NCI-H82 (cell line): ENCODE results near the gene TAS2R10.
A peak's percentile ranks its signal among the peaks of the same experiment; 100 is the strongest.
"Not testable (repeated sequence)": the region's sequence is repeated elsewhere in the genome, so short reads cannot be mapped to it uniquely, and the experiment has no call there.

Experiments used
- DNase-seq: peaks from one replicate; lab custom pipeline; 2025; lab: John Stamatoyannopoulos, UW

Gene TAS2R10

GRCh38 chr12:10826258-10826657, at the start of gene TAS2R10:
TSS of gene TAS2R10 (minus strand) at chr12:10826358. CDS start at chr12:10826269, 89 bp downstream.
- DNase-seq: no peak

- DNase-seq: no peak
Measured at GRCh38 chr12:10873378-10873777, 47.2 kb upstream of the TAS2R10 start.

GRCh38 chr12:10867381-10867780, 41.2 kb upstream of the TAS2R10 start:
- DNase-seq: no peak

- no peak for DNase-seq
Measured at GRCh38 chr12:10863512-10864218, 37.5 kb upstream of the TAS2R10 start.

GRCh38 chr12:10861366-10861765, 35.2 kb upstream of the TAS2R10 start:
- no peak for DNase-seq

- DNase-seq: no peak
Measured at GRCh38 chr12:10855807-10856206, 29.6 kb upstream of the TAS2R10 start.

GRCh38 chr12:10853776-10854175, 27.6 kb upstream of the TAS2R10 start:
- no peak for DNase-seq

GRCh38 chr12:10851243-10851858, 25.2 kb upstream of the TAS2R10 start:
- DNase-seq: no peak

- DNase-seq: no peak
Measured at GRCh38 chr12:10849425-10849878, 23.3 kb upstream of the TAS2R10 start, which contains the start of gene PRR4. TSS of gene PRR4 (minus strand) at chr12:10849475. CDS start at chr12:10849437, 38 bp downstream.

- DNase-seq: no peak
Measured at GRCh38 chr12:10847744-10848143, 21.6 kb upstream of the TAS2R10 start.

- DNase-seq: no peak
Measured at GRCh38 chr12:10842862-10843261, 16.7 kb upstream of the TAS2R10 start.

GRCh38 chr12:10838461-10838860, 12.3 kb upstream of the TAS2R10 start:
- no peak for DNase-seq

GRCh38 chr12:10829994-10830393, 3.8 kb upstream of the TAS2R10 start:
- DNase-seq: no peak

GRCh38 chr12:10824957-10825356, 1.2 kb downstream of the TAS2R10 start:
- no peak for DNase-seq

- no peak for DNase-seq
Measured at GRCh38 chr12:10811883-10812536, 14.1 kb downstream of the TAS2R10 start.

- no peak for DNase-seq
Measured at GRCh38 chr12:10810068-10810467, 16.1 kb downstream of the TAS2R10 start, which contains the start of gene TAS2R9. TSS of gene TAS2R9 (minus strand) at chr12:10810168. CDS start at chr12:10810075, 93 bp downstream.

- DNase-seq: no peak
Measured at GRCh38 chr12:10807186-10807585, 19.0 kb downstream of the TAS2R10 start, which contains the start of gene TAS2R8. TSS of gene TAS2R8 (minus strand) at chr12:10807286. CDS start at chr12:10806980, 306 bp downstream.

- no peak for DNase-seq
Measured at GRCh38 chr12:10802587-10802986, 23.6 kb downstream of the TAS2R10 start, which contains the start of gene TAS2R7. TSS of gene TAS2R7 (minus strand) at chr12:10802627. CDS start at chr12:10802570, 57 bp downstream.

- DNase-seq: no peak
Measured at GRCh38 chr12:10801741-10802140, 24.4 kb downstream of the TAS2R10 start.

- no peak for DNase-seq
Measured at GRCh38 chr12:10794222-10794621, 31.9 kb downstream of the TAS2R10 start.

GRCh38 chr12:10791769-10792168, 34.4 kb downstream of the TAS2R10 start:
- not testable (repeated sequence) for DNase-seq

- no peak for DNase-seq
Measured at GRCh38 chr12:10783252-10783651, 42.9 kb downstream of the TAS2R10 start.

GRCh38 chr12:10779103-10779502, 47.1 kb downstream of the TAS2R10 start:
- DNase-seq: peak; percentile 17
